HG02981 (cell line): Measurements from ENCODE around the gene AIFM3.

Experiments used
- ATAC-seq: cut with Tn5 transposase; IDR thresholded peaks from one replicate; pipeline ENCODE4 v1.9.1; 2021; ENCODE audit warnings: mild to moderate bottlenecking, moderate library complexity; ENCODE audit not compliant: unreplicated experiment

Gene AIFM3

DNA sequence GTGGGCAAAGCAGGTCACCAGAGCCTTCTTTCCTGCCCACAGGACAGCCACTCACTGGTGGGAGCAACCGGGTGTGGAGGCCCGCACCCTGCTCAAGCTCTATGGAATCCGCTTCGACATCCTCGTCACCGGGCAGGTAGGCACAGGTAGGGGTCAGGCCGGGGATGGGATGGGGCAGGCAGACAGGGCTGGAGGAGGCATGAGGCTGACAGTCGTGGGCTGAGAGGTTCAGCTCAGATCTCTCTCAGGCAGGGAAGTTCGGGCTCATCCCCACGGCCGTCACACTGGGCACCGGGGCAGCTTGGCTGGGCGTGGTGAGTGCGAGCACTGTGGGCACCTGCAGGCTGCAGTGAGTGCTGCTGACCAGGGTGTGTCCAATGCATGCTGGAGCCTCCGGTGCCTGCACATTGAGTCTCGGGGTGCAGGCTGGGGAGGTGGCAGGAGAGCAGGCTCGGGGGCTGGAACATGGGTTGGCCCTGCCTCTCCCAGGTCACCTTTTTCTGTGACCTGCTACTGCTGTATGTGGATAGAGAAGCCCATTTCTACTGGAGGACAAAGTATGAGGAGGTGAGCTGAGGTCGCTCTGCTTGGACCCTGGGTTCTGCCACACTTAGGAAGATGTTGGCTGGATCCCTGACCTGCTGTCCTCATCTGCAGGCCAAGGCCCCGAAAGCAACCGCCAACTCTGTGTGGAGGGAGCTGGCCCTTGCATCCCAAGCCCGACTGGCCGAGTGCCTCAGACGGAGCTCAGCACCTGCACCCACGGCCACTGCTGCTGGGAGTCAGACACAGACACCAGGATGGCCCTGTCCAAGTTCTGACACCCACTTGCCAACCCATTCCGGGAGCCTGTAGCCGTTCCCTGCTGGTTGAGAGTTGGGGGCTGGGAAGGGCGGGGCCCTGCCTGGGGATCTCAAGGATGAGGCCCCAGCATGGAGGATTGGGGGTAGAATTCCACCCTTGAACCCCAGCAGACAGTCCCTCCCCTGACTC is 59.0 kb downstream of the AIFM3 start:
- ATAC-seq, result no peak

DNA sequence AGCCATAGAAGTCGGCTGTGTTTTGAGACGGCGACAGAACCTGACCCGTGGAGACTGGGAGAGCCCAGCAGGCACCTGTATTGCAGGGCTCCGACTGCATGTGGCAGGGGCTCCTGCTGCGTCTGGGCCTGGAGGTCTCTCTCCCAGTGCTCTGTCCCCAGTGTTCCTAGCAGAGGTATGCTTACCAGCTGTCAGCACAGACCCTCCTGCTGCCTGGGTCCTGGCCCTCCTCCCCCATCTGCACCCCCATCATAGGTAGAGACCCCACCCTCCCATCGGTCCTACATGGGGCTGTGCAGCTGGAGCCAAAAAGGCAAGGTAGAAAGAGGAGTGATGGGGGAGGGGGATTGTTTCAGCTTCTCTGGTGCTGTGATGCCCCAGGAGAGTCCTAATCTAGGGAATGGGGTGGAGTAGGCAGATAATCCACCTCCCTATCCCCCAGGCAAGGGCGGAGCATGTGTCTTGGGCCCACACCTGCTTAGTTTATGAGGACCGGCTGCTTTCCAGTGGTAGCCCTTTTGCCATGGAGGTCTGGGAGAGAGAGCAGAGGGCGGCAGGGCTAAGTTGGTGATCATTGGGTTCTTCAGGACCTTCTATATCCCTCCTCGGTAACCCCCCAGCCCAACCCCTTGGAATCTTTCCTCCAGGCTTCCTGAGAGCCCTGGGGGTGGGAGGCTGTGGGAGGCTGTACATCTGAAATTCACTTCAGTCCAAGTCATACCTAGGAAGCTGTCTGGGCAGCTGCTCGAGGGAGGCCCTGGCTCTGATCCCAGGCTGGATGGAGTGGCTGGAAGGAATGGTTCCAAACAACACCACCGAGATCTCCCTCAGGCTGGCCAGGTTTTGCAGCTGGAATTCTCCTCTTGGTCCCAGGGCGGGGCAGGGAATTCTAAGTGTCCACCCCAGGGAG is 60.0 kb downstream of the AIFM3 start:
- ATAC-seq, result no peak

DNA sequence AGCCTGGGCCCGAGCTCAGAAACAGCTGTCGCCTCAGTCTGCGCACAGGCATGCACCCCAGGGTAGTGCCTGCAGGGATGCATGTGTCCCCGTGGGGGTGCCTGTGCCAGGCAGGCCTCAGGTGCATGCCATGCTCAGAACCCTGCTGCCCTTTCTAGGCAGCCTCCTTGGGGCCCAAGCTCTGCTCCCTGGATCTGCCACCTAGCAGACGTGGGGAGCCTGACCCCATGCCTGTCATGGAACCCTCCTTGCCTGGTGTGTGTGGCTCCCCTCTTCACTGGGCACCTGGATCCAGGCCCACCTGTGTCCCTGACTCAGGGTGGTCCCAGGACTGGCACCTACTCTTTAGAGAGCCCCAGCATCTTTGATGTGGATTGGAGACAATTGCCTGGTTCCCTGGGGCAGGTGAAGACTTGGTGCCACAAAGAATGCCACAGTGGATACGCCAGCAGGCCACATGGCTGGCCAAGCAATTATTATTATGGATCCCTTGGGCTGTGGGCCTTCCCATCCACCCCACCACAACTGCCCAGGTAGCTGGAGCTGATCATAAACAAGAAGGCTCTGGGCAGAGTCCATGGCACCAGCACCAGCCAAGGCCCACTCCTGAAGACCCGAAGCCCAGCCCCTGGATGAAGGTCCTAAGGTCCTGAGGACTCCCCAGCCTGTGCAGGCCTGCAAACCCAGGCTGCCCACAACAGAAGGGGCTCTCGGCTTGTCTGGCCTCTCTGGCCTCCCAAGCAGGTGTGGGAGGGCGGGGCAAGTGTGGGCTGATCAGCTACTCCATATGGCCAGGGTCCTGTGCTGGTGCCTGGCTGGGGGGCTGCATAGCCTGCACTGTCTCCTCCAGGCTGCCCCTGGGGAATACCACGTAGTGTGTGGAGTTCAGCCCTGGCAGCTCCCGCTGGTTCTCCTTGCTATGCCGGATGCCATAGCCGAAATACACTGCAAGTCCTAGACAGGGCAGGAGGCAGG is 61.5 kb downstream of the AIFM3 start:
- ATAC-seq, result no peak

DNA sequence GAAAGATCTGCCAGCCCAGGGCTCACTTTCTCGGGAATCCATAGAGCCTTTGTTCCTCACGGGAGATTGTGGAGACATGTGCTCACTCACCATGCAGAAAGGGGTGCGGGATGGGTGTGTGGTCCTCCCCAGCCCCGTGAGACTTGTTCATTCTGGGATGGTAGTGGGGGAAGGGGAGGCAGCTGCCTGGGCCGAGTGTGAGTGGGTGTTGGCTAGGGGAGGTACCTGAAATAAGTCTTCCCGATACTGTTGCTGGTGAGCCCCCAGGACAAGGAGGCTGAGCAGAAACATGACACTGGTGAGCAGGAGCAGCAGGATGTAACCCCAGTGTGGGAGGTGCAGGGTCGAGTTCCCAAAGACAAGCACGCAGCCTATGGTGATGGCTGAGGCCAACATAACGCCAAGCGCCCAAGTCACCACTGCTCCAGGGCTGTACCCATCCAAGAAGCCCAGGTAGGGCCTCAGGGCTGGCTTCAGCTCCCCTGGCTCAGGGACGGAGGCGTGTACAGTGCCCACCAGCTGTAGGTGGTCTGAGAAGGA is 62.5 kb downstream of the AIFM3 start:
- no peak for ATAC-seq

DNA sequence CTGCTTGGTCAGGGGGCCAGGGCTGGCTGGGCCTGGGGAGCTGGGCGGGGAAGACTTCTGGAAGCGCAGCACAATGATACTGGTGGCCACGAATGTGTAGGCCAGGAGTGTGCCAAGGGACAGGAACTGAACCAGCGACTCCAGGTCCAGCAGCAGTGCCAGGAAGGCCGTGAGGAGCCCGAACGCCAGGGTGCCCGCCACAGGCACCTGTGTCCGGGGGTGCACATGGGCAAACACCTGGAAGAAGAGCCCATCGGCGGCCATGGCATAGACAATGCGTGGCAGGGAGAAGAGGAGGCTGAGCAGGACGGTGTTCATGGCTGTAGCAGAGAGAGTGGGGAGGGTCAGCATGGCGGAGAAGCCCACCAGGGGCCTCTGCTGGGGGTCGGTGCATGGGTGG is 63.0 kb downstream of the AIFM3 start:
- no peak for ATAC-seq
